ENCODE data around the gene FER. TPM values are rescaled to one million over a fixed set of nuclear protein-coding genes. Genes with fewer than 3 reads are reported as not detected.

Gene FER
- total RNA-seq, 1 experiment from 2014 or later: 19.4 TPM

DNA sequence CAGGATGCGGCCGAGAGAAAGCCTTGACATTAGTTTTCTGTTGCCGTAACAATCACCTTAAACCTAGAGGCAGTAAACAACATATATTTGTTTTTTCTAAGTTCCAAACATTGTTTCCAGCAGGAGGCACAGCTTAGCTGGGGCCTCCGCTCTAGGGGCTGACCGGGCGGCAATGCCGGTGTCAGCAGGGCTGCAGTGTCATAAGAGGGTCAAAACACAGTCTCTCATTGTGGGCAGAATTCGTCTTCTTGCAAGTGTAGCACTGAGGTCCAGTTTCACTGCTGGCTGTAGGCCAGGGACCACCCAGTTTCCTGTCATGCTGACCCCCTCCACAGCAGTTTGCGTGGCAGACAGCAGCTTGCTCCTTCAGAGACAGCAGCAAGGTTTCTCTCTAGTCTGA, 475.8 kb downstream of the FER start:
- Histone ChIP-seq H3K36me3 (ENCODE audit: low read depth, low read length) (no peaks in the 10 kb centered on the region), H3K9me2 (replicated peaks; ENCODE audit: low read length) (no peaks in the 10 kb centered on the region), H3K79me2 (ENCODE audit: low read length) (no peaks in the 10 kb centered on the region), H3K4me2 (ENCODE audit: low read length) (no peak overlapping the region), H3K27ac (ENCODE audit: low read length) (no peak overlapping the region), H3K4me1 (ENCODE audit: insufficient read depth, low read length) (no peaks in the 10 kb centered on the region), H3K4me3 (ENCODE audit: low read length) (no peak overlapping the region), H3K9me3 (ENCODE audit: low read length) (no peaks in the 10 kb centered on the region), H3F3A (ENCODE audit: low read length, unreplicated experiment) (no peaks in the 10 kb centered on the region), H2AFZ (ENCODE audit: low read length) (no peak overlapping the region), H3K9ac (ENCODE audit: low read length) (no peak overlapping the region), H4K20me1 (ENCODE audit: low read length) (no peaks in the 10 kb centered on the region), H3K27me3 (ENCODE audit: low read length) (no peaks in the 10 kb centered on the region)
- ATAC-seq (no peak), DNase-seq (no peak)
- ChIA-PET POLR2A (ENCODE audit: unreplicated experiment) (no interaction called here), CTCF (no interaction called here)
- no TSS peak for BruUV-seq (replicated peaks)
- intact Hi-C loops (cut with micrococcal nuclease): no loop called here
- TF ChIP-seq, protein P1, sequence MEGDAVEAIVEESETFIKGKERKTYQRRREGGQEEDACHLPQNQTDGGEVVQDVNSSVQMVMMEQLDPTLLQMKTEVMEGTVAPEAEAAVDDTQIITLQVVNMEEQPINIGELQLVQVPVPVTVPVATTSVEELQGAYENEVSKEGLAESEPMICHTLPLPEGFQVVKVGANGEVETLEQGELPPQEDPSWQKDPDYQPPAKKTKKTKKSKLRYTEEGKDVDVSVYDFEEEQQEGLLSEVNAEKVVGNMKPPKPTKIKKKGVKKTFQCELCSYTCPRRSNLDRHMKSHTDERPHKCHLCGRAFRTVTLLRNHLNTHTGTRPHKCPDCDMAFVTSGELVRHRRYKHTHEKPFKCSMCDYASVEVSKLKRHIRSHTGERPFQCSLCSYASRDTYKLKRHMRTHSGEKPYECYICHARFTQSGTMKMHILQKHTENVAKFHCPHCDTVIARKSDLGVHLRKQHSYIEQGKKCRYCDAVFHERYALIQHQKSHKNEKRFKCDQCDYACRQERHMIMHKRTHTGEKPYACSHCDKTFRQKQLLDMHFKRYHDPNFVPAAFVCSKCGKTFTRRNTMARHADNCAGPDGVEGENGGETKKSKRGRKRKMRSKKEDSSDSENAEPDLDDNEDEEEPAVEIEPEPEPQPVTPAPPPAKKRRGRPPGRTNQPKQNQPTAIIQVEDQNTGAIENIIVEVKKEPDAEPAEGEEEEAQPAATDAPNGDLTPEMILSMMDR (conservative IDR thresholded peaks at IDR 0.05; ENCODE audit: low read depth, low read length): no peak
- TF ChIP-seq EZH2phosphoT487 (IDR thresholded peaks at IDR 0.05; ENCODE audit: borderline replicate concordance, low read length) (no peak), EZH2 (IDR thresholded peaks at IDR 0.05; ENCODE audit: low read length, unreplicated experiment) (no peak)

DNA sequence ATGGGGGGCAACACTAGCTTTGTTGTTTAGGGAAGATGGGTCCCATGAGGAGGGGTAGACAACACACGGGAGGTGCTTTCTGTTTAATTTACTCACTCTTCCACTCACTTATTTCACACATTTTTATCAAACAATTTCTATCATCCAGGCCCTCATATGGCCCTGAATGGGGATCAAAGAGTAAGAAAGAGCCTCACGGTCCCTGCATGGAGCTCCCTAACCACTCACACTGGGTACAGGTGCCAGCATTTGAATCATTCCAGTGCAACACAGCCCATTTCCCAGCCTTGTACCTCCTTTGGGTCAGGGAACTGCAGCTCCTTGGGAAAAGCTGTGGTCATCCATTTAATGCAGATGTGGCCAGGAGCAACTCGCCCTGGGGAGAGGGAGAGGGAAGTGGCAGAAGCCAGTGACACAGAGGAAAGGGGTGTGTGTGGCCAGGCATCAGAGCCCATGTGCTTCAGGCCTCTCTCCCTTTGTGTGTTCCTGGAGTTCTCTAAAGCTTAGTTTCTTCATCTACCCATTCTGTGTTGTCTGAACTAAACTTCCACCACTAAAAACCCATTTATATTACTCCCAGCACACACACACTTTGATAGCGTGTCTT, 476.7 kb downstream of the FER start:
- Histone ChIP-seq H3K9ac (ENCODE audit: low read length) (no peak overlapping the region), H3K27me3 (ENCODE audit: low read length) (no peaks in the 10 kb centered on the region), H3K27ac (ENCODE audit: low read length) (no peak overlapping the region), H3K9me2 (replicated peaks; ENCODE audit: low read length) (no peaks in the 10 kb centered on the region), H4K20me1 (ENCODE audit: low read length) (no peaks in the 10 kb centered on the region), H3K9me3 (ENCODE audit: low read length) (no peaks in the 10 kb centered on the region), H3K4me3 (ENCODE audit: low read length) (no peak overlapping the region), H3F3A (ENCODE audit: low read length, unreplicated experiment) (no peaks in the 10 kb centered on the region), H3K4me2 (ENCODE audit: low read length) (no peak overlapping the region), H2AFZ (ENCODE audit: low read length) (no peak overlapping the region), H3K4me1 (ENCODE audit: insufficient read depth, low read length) (no peaks in the 10 kb centered on the region), H3K36me3 (ENCODE audit: low read depth, low read length) (no peaks in the 10 kb centered on the region), H3K79me2 (ENCODE audit: low read length) (no peaks in the 10 kb centered on the region)
- DNase-seq (no peak), ATAC-seq (no peak)
- BruUV-seq (replicated peaks): no TSS peak
- intact Hi-C loops (cut with micrococcal nuclease): no loop called here
- TF ChIP-seq, protein P1 (conservative IDR thresholded peaks at IDR 0.05; ENCODE audit: low read depth, low read length): no peak
- TF ChIP-seq EZH2 (IDR thresholded peaks at IDR 0.05; ENCODE audit: low read length, unreplicated experiment) (no peak), EZH2phosphoT487 (IDR thresholded peaks at IDR 0.05; ENCODE audit: borderline replicate concordance, low read length) (no peak)
- CTCF ChIA-PET: no interaction called here
- POLR2A ChIA-PET (ENCODE audit: unreplicated experiment): no interaction called here

DNA sequence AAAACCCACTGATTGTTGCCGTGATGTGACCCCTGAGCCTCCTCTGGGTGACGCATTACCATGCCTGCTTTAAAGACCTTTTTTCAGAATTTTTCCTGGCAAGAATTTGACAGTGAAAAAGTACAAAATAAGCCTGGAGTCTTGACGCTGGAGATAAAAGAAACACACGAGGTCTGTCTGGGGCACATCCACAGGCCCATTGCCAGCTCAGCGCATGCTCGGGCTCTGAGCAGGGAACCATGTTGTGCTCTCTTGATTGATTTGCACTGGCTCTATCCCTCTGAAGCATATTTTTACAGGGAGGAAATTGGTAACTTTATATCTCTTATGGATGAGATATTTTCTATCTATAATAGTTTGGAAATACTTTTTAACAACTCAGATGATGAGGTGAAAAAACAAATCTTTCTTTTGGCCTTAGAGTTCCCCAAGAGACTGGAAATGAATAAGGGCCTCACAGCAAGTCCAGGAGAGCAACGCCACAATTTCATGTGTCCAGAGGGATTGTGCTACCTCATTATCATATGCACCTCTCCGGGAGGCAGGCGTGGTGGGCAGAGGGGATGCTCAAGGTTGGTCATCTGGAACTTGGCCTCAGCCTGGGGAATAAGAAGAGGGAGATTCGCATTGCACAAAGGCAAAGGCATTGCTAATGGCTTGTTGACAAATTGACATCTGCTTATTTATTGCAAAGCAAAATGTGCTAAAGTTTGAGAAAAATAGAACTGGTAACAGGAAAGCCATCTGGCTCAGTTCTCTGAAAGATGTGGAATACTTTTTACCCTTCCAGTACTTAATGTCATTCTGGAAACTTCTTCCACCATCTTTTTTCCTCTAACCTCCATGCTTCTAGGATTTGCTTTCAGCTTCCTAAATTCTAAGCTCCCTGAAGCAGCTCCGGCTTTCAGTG, 478.3 kb downstream of the FER start:
- ATAC-seq (no peak), DNase-seq (no peak)
- Histone ChIP-seq H3K9me2 (replicated peaks; ENCODE audit: low read length) (no peaks in the 10 kb centered on the region), H3K9me3 (ENCODE audit: low read length) (no peaks in the 10 kb centered on the region), H3K9ac (ENCODE audit: low read length) (no peak overlapping the region), H3F3A (ENCODE audit: low read length, unreplicated experiment) (no peaks in the 10 kb centered on the region), H3K36me3 (ENCODE audit: low read depth, low read length) (no peaks in the 10 kb centered on the region), H3K27me3 (ENCODE audit: low read length) (no peaks in the 10 kb centered on the region), H3K79me2 (ENCODE audit: low read length) (no peaks in the 10 kb centered on the region), H3K4me1 (ENCODE audit: insufficient read depth, low read length) (no peaks in the 10 kb centered on the region), H4K20me1 (ENCODE audit: low read length) (no peaks in the 10 kb centered on the region), H2AFZ (ENCODE audit: low read length) (no peak overlapping the region), H3K4me3 (ENCODE audit: low read length) (no peak overlapping the region), H3K4me2 (ENCODE audit: low read length) (no peak overlapping the region), H3K27ac (ENCODE audit: low read length) (no peak overlapping the region)
- TF ChIP-seq, protein P1 (conservative IDR thresholded peaks at IDR 0.05; ENCODE audit: low read depth, low read length): no peak
- TF ChIP-seq EZH2 (IDR thresholded peaks at IDR 0.05; ENCODE audit: low read length, unreplicated experiment): no peak
- TF ChIP-seq EZH2phosphoT487 (IDR thresholded peaks at IDR 0.05; ENCODE audit: borderline replicate concordance, low read length): no peak
- ChIA-PET CTCF (no interaction called here), POLR2A (ENCODE audit: unreplicated experiment) (no interaction called here)
- no TSS peak for BruUV-seq (replicated peaks)
- intact Hi-C loops (cut with micrococcal nuclease): no loop called here
